ENCODE data around the gene NUFIP2. TPM values are rescaled to one million over a fixed set of nuclear protein-coding genes. Genes with fewer than 3 reads are reported as not detected.

Gene NUFIP2
- total and polyA plus RNA-seq, 2 experiments from 2014 or later: 5.2 to 30.9 TPM

- peaks cover 51% of the 10 kb centered on the region for H3K79me2 ChIP-seq (ENCODE audit: insufficient read depth)
- no peaks in the 10 kb centered on the region for H3K27me3 ChIP-seq (replicated peaks; ENCODE audit: insufficient read depth)
- peak overlapping the region; percentile 79 for H3K4me2 ChIP-seq (ENCODE audit: unreplicated experiment)
- no peak overlapping the region for H2AFZ ChIP-seq
- H3K9me3 ChIP-seq (ENCODE audit: low read depth): no peaks in the 10 kb centered on the region
- in situ Hi-C loops (cut with MboI): no loop called here
- peak overlapping the region; percentile 60 for H3K4me3 ChIP-seq
- peaks cover 74% of the 10 kb centered on the region for H3K4me1 ChIP-seq (ENCODE audit: insufficient read depth)
- DNase-seq: peak; percentile 74
- no peak for TF ChIP-seq EZH2 (IDR thresholded peaks at IDR 0.05; ENCODE audit: insufficient read depth, poor library complexity, severe bottlenecking)
- no peak for TF ChIP-seq EZH2phosphoT487 (IDR thresholded peaks at IDR 0.05; ENCODE audit: insufficient read depth, low read depth)
- H3F3A ChIP-seq (ENCODE audit: insufficient read depth): peaks cover 100% of the 10 kb centered on the region
- peaks cover 32% of the 10 kb centered on the region for H3K36me3 ChIP-seq (ENCODE audit: low read depth)
- WGBS, 2 experiments (ENCODE audit: low coverage in 1 of 2, low lambda C conversion rate in 2 of 2, missing lambda C conversion rate in 2 of 2): 14 to 17% methylated on average over 8 of the region's 8 CpGs
- H3K9ac ChIP-seq: peak overlapping the region; percentile 58
- peaks cover 4% of the 10 kb centered on the region; the same call in 1 of the 2 replicates for H4K20me1 ChIP-seq (ENCODE audit: insufficient read depth)
- no peaks in the 10 kb centered on the region for H3K9me2 ChIP-seq (ENCODE audit: insufficient read depth)
- H3K27ac ChIP-seq: peak overlapping the region; percentile 68
These were observed 37.0 kb downstream of the NUFIP2 start for GRCh38 chr17:29256735-29257466.

DNA sequence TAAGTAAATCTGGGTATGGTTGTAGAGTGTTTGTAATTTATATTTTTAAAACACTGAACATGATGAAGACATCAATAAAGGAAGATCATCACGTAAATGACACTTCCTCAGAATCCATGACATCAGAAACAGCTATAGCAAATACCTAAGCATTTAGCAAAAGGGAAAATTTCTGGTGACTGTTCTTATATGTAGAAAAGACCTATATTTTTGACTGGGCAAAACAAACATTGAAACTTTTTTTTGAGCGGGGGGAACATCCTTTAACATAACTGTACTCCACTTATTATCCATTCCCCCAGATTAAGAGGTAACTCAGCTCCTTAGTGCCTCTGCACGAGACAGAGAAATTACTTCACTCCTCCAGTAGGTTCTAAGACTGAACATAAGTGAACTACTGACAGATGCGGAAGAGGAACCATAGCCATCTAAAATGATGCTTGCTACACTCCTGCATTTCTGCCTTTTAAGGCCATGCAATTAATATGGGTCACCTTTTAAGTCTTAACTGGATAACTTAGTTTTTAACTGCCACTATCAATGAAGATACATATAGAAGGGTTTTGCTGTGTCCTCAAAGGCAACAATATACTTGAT lies 37.9 kb downstream of the NUFIP2 start:
- peaks cover 24% of the 10 kb centered on the region for H3K36me3 ChIP-seq (ENCODE audit: low read depth)
- in situ Hi-C loops (cut with MboI): no loop called here
- H3F3A ChIP-seq (ENCODE audit: insufficient read depth): peaks cover 100% of the 10 kb centered on the region
- 84 to 86% methylated on average over 4 of the region's 4 CpGs for WGBS, 2 experiments (ENCODE audit: low coverage in 1 of 2, low lambda C conversion rate in 2 of 2, missing lambda C conversion rate in 2 of 2)
- peak overlapping the region; percentile 68 for H3K27ac ChIP-seq
- H2AFZ ChIP-seq: no peak overlapping the region
- TF ChIP-seq EZH2 (IDR thresholded peaks at IDR 0.05; ENCODE audit: insufficient read depth, poor library complexity, severe bottlenecking) (no peak), EZH2phosphoT487 (IDR thresholded peaks at IDR 0.05; ENCODE audit: insufficient read depth, low read depth) (no peak)
- 0 out of 2 replicates have a peak overlapping the region, but pooled peaks have one; percentile 1 for H3K4me3 ChIP-seq
- DNase-seq: peak; percentile 38
- H3K9me2 ChIP-seq (ENCODE audit: insufficient read depth): no peaks in the 10 kb centered on the region
- H3K9ac ChIP-seq: 0 out of 2 replicates have a peak overlapping the region, but pooled peaks have one; percentile 4
- H3K4me1 ChIP-seq (ENCODE audit: insufficient read depth): peaks cover 81% of the 10 kb centered on the region
- no peaks in the 10 kb centered on the region for H3K9me3 ChIP-seq (ENCODE audit: low read depth)
- peaks cover 42% of the 10 kb centered on the region for H3K79me2 ChIP-seq (ENCODE audit: insufficient read depth)
- peak overlapping the region; percentile 79 for H3K4me2 ChIP-seq (ENCODE audit: unreplicated experiment)
- H3K27me3 ChIP-seq (replicated peaks; ENCODE audit: insufficient read depth): no peaks in the 10 kb centered on the region
- peaks cover 4% of the 10 kb centered on the region; the same call in 1 of the 2 replicates for H4K20me1 ChIP-seq (ENCODE audit: insufficient read depth)

DNA sequence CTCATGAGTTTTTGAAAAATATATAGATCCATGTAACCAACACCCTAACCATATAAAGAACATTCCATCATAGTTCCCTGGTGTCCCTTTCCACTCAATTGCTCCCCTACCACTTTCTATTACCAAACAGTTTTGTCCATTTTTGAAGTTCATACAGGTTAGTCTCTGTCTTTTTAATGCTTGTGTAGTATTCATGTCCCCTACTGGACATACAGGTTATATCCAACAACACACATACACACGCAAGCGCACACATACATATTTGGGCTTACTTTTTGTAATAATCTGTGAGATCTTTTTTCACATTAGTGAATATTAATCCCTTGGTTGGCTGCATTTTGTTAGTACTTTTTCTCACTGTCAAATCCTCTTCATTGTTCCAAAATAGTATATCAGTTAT lies 40.9 kb downstream of the NUFIP2 start:
- Histone ChIP-seq H3K4me1 (ENCODE audit: insufficient read depth) (peaks cover 80% of the 10 kb centered on the region), H2AFZ (no peak overlapping the region), H3K27me3 (replicated peaks; ENCODE audit: insufficient read depth) (no peaks in the 10 kb centered on the region), H3K9me3 (ENCODE audit: low read depth) (no peaks in the 10 kb centered on the region), H3K9me2 (ENCODE audit: insufficient read depth) (no peaks in the 10 kb centered on the region), H3K36me3 (ENCODE audit: low read depth) (no peaks in the 10 kb centered on the region), H3K79me2 (ENCODE audit: insufficient read depth) (peaks cover 16% of the 10 kb centered on the region), H3K27ac (peak overlapping the region; percentile 27), H3K4me2 (ENCODE audit: unreplicated experiment) (no peak overlapping the region), H3K4me3 (no peak overlapping the region), H3K9ac (no peak overlapping the region), H4K20me1 (ENCODE audit: insufficient read depth) (no peaks in the 10 kb centered on the region), H3F3A (ENCODE audit: insufficient read depth) (peaks cover 85% of the 10 kb centered on the region)
- TF ChIP-seq EZH2phosphoT487 (IDR thresholded peaks at IDR 0.05; ENCODE audit: insufficient read depth, low read depth) (no peak), EZH2 (IDR thresholded peaks at IDR 0.05; ENCODE audit: insufficient read depth, poor library complexity, severe bottlenecking) (no peak)
- in situ Hi-C loops (cut with MboI): no loop called here
- 97 to 100% methylated on average over 2 of the region's 2 CpGs for WGBS, 2 experiments (ENCODE audit: low coverage in 1 of 2, low lambda C conversion rate in 2 of 2, missing lambda C conversion rate in 2 of 2)
- DNase-seq: no peak

GRCh38 chr17:29252101-29252791 lies 41.7 kb downstream of the NUFIP2 start:
- peak overlapping the region; percentile 68 for H3K27ac ChIP-seq
- in situ Hi-C loops (cut with MboI): no loop called here

More at GRCh38 chr17:29252101-29252791, 41.7 kb downstream of the NUFIP2 start:
- Histone ChIP-seq H4K20me1 (ENCODE audit: insufficient read depth) (no peaks in the 10 kb centered on the region), H3K9ac (no peak overlapping the region), H3K4me1 (ENCODE audit: insufficient read depth) (peaks cover 72% of the 10 kb centered on the region), H3K4me2 (ENCODE audit: unreplicated experiment) (no peak overlapping the region), H3K9me2 (ENCODE audit: insufficient read depth) (no peaks in the 10 kb centered on the region), H3K4me3 (no peak overlapping the region), H3K79me2 (ENCODE audit: insufficient read depth) (peaks cover 16% of the 10 kb centered on the region), H3F3A (ENCODE audit: insufficient read depth) (peaks cover 77% of the 10 kb centered on the region), H3K27me3 (replicated peaks; ENCODE audit: insufficient read depth) (no peaks in the 10 kb centered on the region), H3K9me3 (ENCODE audit: low read depth) (no peaks in the 10 kb centered on the region), H3K36me3 (ENCODE audit: low read depth) (no peaks in the 10 kb centered on the region), H2AFZ (no peak overlapping the region)
- 69 to 74% methylated on average over 7 of the region's 7 CpGs for WGBS, 2 experiments (ENCODE audit: low coverage in 1 of 2, low lambda C conversion rate in 2 of 2, missing lambda C conversion rate in 2 of 2)
- TF ChIP-seq EZH2phosphoT487 (IDR thresholded peaks at IDR 0.05; ENCODE audit: insufficient read depth, low read depth) (no peak), EZH2 (IDR thresholded peaks at IDR 0.05; ENCODE audit: insufficient read depth, poor library complexity, severe bottlenecking) (no peak)
- peak; percentile 52 for DNase-seq

All from GM23248 (cell line).